Esophagus squamous epithelium (tissue), 5 donors: ENCODE results near the gene C11orf21. TPM values are rescaled to one million over a fixed set of nuclear protein-coding genes. Genes with fewer than 3 reads are reported as not detected.

Source experiments
- DNase-seq: peaks from one replicate; lab custom pipeline; 2025; lab: John Stamatoyannopoulos, UW
- H3K27ac ChIP-seq, 4 donors: fragments of 200-600 bp; sonication (generic); one replicate each; pipeline ENCODE4 v1.5.1; 2016 to 2019; ENCODE audit warnings: mild to moderate bottlenecking in 1 of 4
- H3K27me3 ChIP-seq, 4 donors: fragments of 200-600 bp; sonication (generic); 1 replicate in 3 of 4; 2 replicates in 1 of 4; pipeline versions ENCODE4 v1.5.1 to v1.6.0; 2017 to 2021; ENCODE audit warnings: antibody characterized with exemption in 1 of 4
- H3K36me3 ChIP-seq, 3 donors: fragments of 200-600 bp; sonication (generic); one replicate each; pipeline ENCODE4 v1.5.1; 2016 to 2019
- H3K4me1 ChIP-seq, 3 donors: fragments of 200-600 bp; sonication (generic); one replicate each; pipeline ENCODE4 v1.5.1; 2017 to 2019
- H3K4me3 ChIP-seq, 4 donors: fragments of 200-600 bp; sonication (generic); 1 replicate in 3 of 4; 2 replicates in 1 of 4; pipeline ENCODE4 v1.5.1; 2016 to 2019; ENCODE audit warnings: mild to moderate bottlenecking in 2 of 4, moderate library complexity in 1 of 4
- H3K9me3 ChIP-seq, 3 donors: fragments of 200-600 bp; sonication (generic); one replicate each; pipeline ENCODE4 v1.5.1; 2016 to 2019
- POLR2A ChIP-seq, 4 donors: fragments of 450-650 bp; IDR thresholded peaks; one replicate each; pipeline ENCODE4 v1.6.1; 2017; ENCODE audit warnings: antibody characterized with exemption in 4 of 4, mild to moderate bottlenecking in 4 of 4, moderate library complexity in 3 of 4
- WGBS, 2 donors: methylation state at CpG; one replicate each; pipeline ENCODE4 v1.1.5; 2018; 5-methylcytosine and 5-hydroxymethylcytosine counted together
- intact Hi-C: fragments of 100-400 bp; cut with DNase I; formaldehyde crosslinking; loops from one replicate; pipeline ENCODE4 v1.15.0; 2022
- total RNA-seq, 4 donors: library from RNA; depleted of rRNA; stranded (reverse); fragments of >200 nt; gene quantifications; one replicate each; pipeline ENCODE4 v1.1.0, GENCODE V29; 2016
- TF ChIP-seq, protein P1 (sequence below), 6 experiments: fragments of 450-650 bp in 4 of 6; fragments of 200-600 bp in 2 of 6; sonication (generic) in 2 of 6; IDR thresholded peaks; one replicate each; pipeline ENCODE4 v1.5.1; 2016 to 2019; ENCODE audit warnings: antibody characterized with exemption in 6 of 6, mild to moderate bottlenecking in 4 of 6, moderate library complexity in 4 of 6
- donor health status: DM: yes; HTN: yes; CAD: no.

The C11orf21 gene
- total RNA-seq, 4 donors from 2014 or later: 0.30 to 0.94 (median 0.76) TPM; not detected in 1

GRCh38 chr11:2269601-2270321 lies 32.0 kb downstream of the C11orf21 start:
- Histone ChIP-seq H3K9me3 (no peaks in the 10 kb centered on the region), H3K27ac (peak overlapping the region; percentile 60 to 84 (median 80)), H3K36me3 (no peaks in the 10 kb centered on the region), H3K27me3 (peaks cover 0 to 82% (median 4%) of the 10 kb centered on the region in 4 donors), H3K4me1 (peaks cover 25 to 50% (median 32%) of the 10 kb centered on the region in 3 donors), H3K4me3 (peak overlapping the region; percentile 33 to 67 (median 56))
- no peak for DNase-seq
- TF ChIP-seq, protein P1, sequence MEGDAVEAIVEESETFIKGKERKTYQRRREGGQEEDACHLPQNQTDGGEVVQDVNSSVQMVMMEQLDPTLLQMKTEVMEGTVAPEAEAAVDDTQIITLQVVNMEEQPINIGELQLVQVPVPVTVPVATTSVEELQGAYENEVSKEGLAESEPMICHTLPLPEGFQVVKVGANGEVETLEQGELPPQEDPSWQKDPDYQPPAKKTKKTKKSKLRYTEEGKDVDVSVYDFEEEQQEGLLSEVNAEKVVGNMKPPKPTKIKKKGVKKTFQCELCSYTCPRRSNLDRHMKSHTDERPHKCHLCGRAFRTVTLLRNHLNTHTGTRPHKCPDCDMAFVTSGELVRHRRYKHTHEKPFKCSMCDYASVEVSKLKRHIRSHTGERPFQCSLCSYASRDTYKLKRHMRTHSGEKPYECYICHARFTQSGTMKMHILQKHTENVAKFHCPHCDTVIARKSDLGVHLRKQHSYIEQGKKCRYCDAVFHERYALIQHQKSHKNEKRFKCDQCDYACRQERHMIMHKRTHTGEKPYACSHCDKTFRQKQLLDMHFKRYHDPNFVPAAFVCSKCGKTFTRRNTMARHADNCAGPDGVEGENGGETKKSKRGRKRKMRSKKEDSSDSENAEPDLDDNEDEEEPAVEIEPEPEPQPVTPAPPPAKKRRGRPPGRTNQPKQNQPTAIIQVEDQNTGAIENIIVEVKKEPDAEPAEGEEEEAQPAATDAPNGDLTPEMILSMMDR (IDR thresholded peaks at IDR 0.05): peak in 5 of 6 experiments; percentile 9 to 49 (median 19)
- no peak for TF ChIP-seq POLR2A (IDR thresholded peaks at IDR 0.05)
- intact Hi-C loops: loop anchor here (5.0 kb wide), 1 partner anchor 67 kb away; no protein-coding TSS in a partner anchor
- WGBS, 2 donors: 0% methylated on average over 10 of the region's 104 CpGs; no CpG with 5 or more reads in 1 of the 2 donors

- H3K9me3 ChIP-seq: no peaks in the 10 kb centered on the region
- no peaks in the 10 kb centered on the region for H3K36me3 ChIP-seq
- peaks cover 25 to 50% (median 32%) of the 10 kb centered on the region in 3 donors for H3K4me1 ChIP-seq
- TF ChIP-seq POLR2A (IDR thresholded peaks at IDR 0.05): peak in 2 of 4 donors; percentile 18 to 25
- TF ChIP-seq, protein P1 (IDR thresholded peaks at IDR 0.05): no peak
- peak overlapping the region; percentile 60 to 84 (median 80) for H3K27ac ChIP-seq
- WGBS, 2 donors: 1 to 5% methylated on average over 4 to 15 of the region's 89 CpGs
- peaks cover 0 to 80% (median 4%) of the 10 kb centered on the region in 4 donors for H3K27me3 ChIP-seq
- intact Hi-C loops: loop anchor here (5.0 kb wide), 1 partner anchor 67 kb away; no protein-coding TSS in a partner anchor
- DNase-seq: no peak
- H3K4me3 ChIP-seq: peak overlapping the region; percentile 33 to 67 (median 56)
Measured at GRCh38 chr11:2268729-2269600, 32.8 kb downstream of the C11orf21 start.

DNA sequence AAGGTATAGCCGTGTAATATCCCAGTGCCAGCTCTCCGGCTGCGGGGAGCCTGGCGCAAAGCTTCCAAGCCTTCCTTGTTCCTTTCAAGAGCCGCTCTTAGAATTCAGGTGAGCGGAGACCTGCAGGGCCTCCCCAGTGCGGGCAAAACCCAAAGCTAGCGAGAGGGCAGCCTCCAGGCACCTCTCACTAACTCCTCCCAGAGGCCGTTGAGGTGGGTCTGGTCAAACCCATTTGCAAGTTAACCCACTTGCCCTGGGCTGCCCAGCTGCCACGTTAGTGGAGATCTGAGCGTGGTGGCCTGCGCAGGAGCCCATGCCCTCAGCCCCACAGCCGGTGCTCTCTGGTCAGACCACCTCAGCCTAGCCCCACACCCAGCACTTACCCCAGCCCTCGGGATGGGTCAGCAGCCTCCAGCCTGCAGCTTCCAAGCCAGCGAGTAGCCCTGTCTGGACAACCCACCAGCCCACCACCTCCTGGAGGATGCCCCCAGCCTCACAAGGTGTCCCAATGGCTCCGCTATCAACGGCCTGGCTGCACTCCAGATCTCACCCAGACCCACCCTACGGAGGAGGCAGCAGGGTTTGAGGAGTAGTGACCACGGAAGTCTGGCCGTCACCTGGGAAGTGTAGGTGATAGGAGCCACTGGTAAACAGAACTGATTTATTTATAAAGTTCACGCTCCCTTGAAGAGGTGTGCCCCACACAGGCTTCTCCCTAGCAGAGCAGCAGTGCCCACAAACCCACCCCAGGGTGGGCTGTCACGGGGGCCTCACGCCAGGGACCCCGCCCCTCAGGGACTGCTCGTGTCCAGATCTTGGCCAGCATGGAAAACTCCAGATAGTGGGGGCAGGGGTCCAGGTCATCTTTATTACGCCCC lies 33.6 kb downstream of the C11orf21 start:
- H3K36me3 ChIP-seq: no peaks in the 10 kb centered on the region
- no peak for TF ChIP-seq POLR2A (IDR thresholded peaks at IDR 0.05)
- TF ChIP-seq, protein P1 (IDR thresholded peaks at IDR 0.05): no peak
- H3K4me1 ChIP-seq: peaks cover 25 to 50% (median 32%) of the 10 kb centered on the region in 3 donors
- 73 to 75% methylated on average over 8 of the region's 26 CpGs for WGBS, 2 donors
- peak overlapping the region in 3 of 4 donors; percentile 51 to 67 (median 62) for H3K4me3 ChIP-seq
- H3K27me3 ChIP-seq: peaks cover 0 to 73% (median 4%) of the 10 kb centered on the region in 4 donors
- intact Hi-C loops: loop anchor here (5.0 kb wide), 1 partner anchor 66 kb away; no protein-coding TSS in a partner anchor
- no peak for DNase-seq
- H3K27ac ChIP-seq: peak overlapping the region in 3 of 4 donors; percentile 60 to 84 (median 83)
- H3K9me3 ChIP-seq: no peaks in the 10 kb centered on the region

- H3K9me3 ChIP-seq: no peaks in the 10 kb centered on the region
- no peak for DNase-seq
- TF ChIP-seq, protein P1 (IDR thresholded peaks at IDR 0.05): no peak
- TF ChIP-seq POLR2A (IDR thresholded peaks at IDR 0.05): no peak
- H3K4me3 ChIP-seq: no peak overlapping the region
- peaks cover 0 to 73% (median 4%) of the 10 kb centered on the region in 4 donors for H3K27me3 ChIP-seq
- WGBS, 2 donors: 61 to 90% methylated on average over 2 of the region's 12 CpGs
- no peaks in the 10 kb centered on the region for H3K36me3 ChIP-seq
- intact Hi-C loops: loop anchor here (5.0 kb wide), 1 partner anchor 65 kb away; no protein-coding TSS in a partner anchor
- H3K27ac ChIP-seq: no peak overlapping the region
- peaks cover 25 to 50% (median 32%) of the 10 kb centered on the region in 3 donors for H3K4me1 ChIP-seq
Measured at GRCh38 chr11:2267306-2267850, 34.3 kb downstream of the C11orf21 start.
